SU-DHL-6 (cell line): ENCODE results near the gene POMT2.

Source experiments
- EZH2phosphoT487 ChIP-seq: fragments of 200-600 bp; sonication (generic), shearing (Covaris generic); conservative IDR thresholded peaks from 2 replicates; pipeline ENCODE4 v1.6.1; 2018; ENCODE audit warnings: mild to moderate bottlenecking, antibody characterized with exemption, low read length, moderate library complexity, mixed read lengths
- TF ChIP-seq, protein P1 (sequence below): fragments of 200-600 bp; sonication (generic); IDR thresholded peaks from one replicate; pipeline ENCODE4 v1.5.1; 2017; ENCODE audit warnings: antibody characterized with exemption, mild to moderate bottlenecking, low read length, moderate library complexity; ENCODE audit not compliant: insufficient read depth, poor library complexity, severe bottlenecking

- TF ChIP-seq, protein P1, sequence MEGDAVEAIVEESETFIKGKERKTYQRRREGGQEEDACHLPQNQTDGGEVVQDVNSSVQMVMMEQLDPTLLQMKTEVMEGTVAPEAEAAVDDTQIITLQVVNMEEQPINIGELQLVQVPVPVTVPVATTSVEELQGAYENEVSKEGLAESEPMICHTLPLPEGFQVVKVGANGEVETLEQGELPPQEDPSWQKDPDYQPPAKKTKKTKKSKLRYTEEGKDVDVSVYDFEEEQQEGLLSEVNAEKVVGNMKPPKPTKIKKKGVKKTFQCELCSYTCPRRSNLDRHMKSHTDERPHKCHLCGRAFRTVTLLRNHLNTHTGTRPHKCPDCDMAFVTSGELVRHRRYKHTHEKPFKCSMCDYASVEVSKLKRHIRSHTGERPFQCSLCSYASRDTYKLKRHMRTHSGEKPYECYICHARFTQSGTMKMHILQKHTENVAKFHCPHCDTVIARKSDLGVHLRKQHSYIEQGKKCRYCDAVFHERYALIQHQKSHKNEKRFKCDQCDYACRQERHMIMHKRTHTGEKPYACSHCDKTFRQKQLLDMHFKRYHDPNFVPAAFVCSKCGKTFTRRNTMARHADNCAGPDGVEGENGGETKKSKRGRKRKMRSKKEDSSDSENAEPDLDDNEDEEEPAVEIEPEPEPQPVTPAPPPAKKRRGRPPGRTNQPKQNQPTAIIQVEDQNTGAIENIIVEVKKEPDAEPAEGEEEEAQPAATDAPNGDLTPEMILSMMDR = no peak
- TF ChIP-seq EZH2phosphoT487 = no peak
Measured at GRCh38 chr14:77356899-77357298, 36.2 kb upstream of the POMT2 start.
